Spleen (tissue), 11 donors: ENCODE data around the gene HLA-DQB1. TPM values are rescaled to one million over a fixed set of nuclear protein-coding genes. Genes with fewer than 3 reads are reported as not detected.

ENCODE experiments used
- DNase-seq: peaks from one replicate; pipeline ENCODE4 v3.0.0-alpha.2; 2020
- H3K27ac ChIP-seq, 8 donors: fragments of 200-600 bp; sonication (generic) in 7 of 8; 1 replicate in 4 of 8; 2 replicates in 4 of 8; pipeline versions ENCODE4 v1.5.0 to v1.8.0; 2016 to 2021; ENCODE audit warnings: inconsistent platforms in 4 of 8, mild to moderate bottlenecking in 4 of 8, moderate library complexity in 1 of 8
- H3K27me3 ChIP-seq, 7 donors: fragments of 200-600 bp; sonication (generic) in 6 of 7; replicated peaks in 1 of 7; 1 replicate in 4 of 7; 2 replicates in 3 of 7; pipeline versions ENCODE4 v1.5.0 to v1.8.0; 2016 to 2021; ENCODE audit warnings: inconsistent platforms in 3 of 7, mild to moderate bottlenecking in 1 of 7
- H3K36me3 ChIP-seq, 6 donors: fragments of 200-600 bp; sonication (generic) in 5 of 6; 1 replicate in 4 of 6; 2 replicates in 2 of 6; pipeline versions ENCODE4 v1.5.0 to v1.8.0; 2016 to 2021; ENCODE audit warnings: inconsistent platforms in 2 of 6
- H3K4me1 ChIP-seq, 6 donors: fragments of 200-600 bp; sonication (generic) in 5 of 6; 1 replicate in 3 of 6; 2 replicates in 3 of 6; pipeline versions ENCODE4 v1.5.0 to v1.8.0; 2016 to 2021; ENCODE audit warnings: inconsistent platforms in 3 of 6
- H3K4me3 ChIP-seq, 8 donors: fragments of 200-600 bp; sonication (generic) in 7 of 8; 1 replicate in 4 of 8; 2 replicates in 4 of 8; pipeline versions ENCODE4 v1.5.0 to v1.8.0; 2016 to 2021; ENCODE audit warnings: inconsistent platforms in 4 of 8, mild to moderate bottlenecking in 4 of 8, moderate library complexity in 2 of 8
- H3K9me3 ChIP-seq, 8 donors: fragments of 200-600 bp; sonication (generic) in 7 of 8; 1 replicate in 4 of 8; 2 replicates in 4 of 8; pipeline versions ENCODE4 v1.5.0 to v1.8.0; 2016 to 2021; ENCODE audit warnings: inconsistent platforms in 4 of 8
- CTCF ChIP-seq, 11 experiments: fragments of 200-600 bp in 7 of 11; fragments of 450-650 bp in 4 of 11; sonication (generic) in 4 of 11; IDR thresholded peaks in 8 of 11; conservative IDR thresholded peaks in 3 of 11; 1 replicate in 7 of 11; 2 replicates in 4 of 11; pipeline versions ENCODE4 v1.4.0 to v1.8.0; 2016 to 2021; ENCODE audit warnings: antibody characterized with exemption in 11 of 11, inconsistent platforms in 4 of 11, mild to moderate bottlenecking in 1 of 11
- POLR2A ChIP-seq, 3 donors: fragments of 450-650 bp; IDR thresholded peaks; one replicate each; pipeline ENCODE4 v1.5.1; 2017; ENCODE audit warnings: antibody characterized with exemption in 3 of 3, mild to moderate bottlenecking in 1 of 3
- POLR2AphosphoS5 ChIP-seq, 3 donors: sonication (generic); formaldehyde crosslinking; IDR thresholded peaks; one replicate each; pipeline ENCODE4 v1.5.1; 2017; ENCODE audit warnings: antibody characterized with exemption in 3 of 3
- WGBS, 5 donors: extraction: QIAGEN DNeasy Blood & Tissue Kit in 3 of 5; methylation state at CpG; one replicate each; pipeline versions ENCODE4 v1.1.5 to v1.1.7; 2013 to 2018; 5-methylcytosine and 5-hydroxymethylcytosine counted together
- intact Hi-C: fragments of 100-400 bp; cut with DNase I; formaldehyde crosslinking; loops from one replicate; pipeline ENCODE4 v1.15.0; 2023; ENCODE audit warnings: low total_unique reads
- polyA plus RNA-seq, 3 donors: library from polyadenylated mRNA; stranded (reverse); fragments of 200-250 nt; gene quantifications; one replicate each; pipeline ENCODE4 v1.2.1, GENCODE V29; 2013
- total RNA-seq, 7 donors: library from RNA; depleted of rRNA in 3 of 7; stranded (reverse); fragments of >200 nt in 3 of 7; fragmentation: NEBNext Ultra II Directional in 4 of 7; extraction: Animal tissue kit (Norgen Biotek cat#: 25700) in 4 of 7; gene quantifications; one replicate each; pipeline versions ENCODE4 v1.1.0 to v1.2.1, GENCODE V29; 2016 to 2021
- donor health status: healthy with polysubstance abuse.
- donor health status: DM: no; HTN: no; CAD: no; lungs with moderate emphysema.
- donor health status: DM: no; HTN: no; CAD: no.
- donor health status: Bipolar disorder and iron deficiency.
- donor health status: healthy.
- donor health status: DM: no; HTN: no; CAD: no.
- donor health status: DM: yes; HTN: yes; CAD: no.

The HLA-DQB1 gene
- total and polyA plus RNA-seq, 10 donors, result 6.1 to 1,152 (median 165) TPM

- intact Hi-C loops, result no loop called here
- Histone ChIP-seq H3K9me3 (peaks cover 0 to 20% (median 3%) of the 10 kb centered on the region in 8 donors), H3K4me1 (peaks cover 0 to 28% (median 4%) of the 10 kb centered on the region in 6 donors), H3K27me3 (no peaks in the 10 kb centered on the region), H3K4me3 (no peak overlapping the region), H3K36me3 (no peaks in the 10 kb centered on the region), H3K27ac (peak overlapping the region; percentile 36 to 89 (median 75))
- 11 to 23% (median 15%) methylated on average over 5 of the region's 5 CpGs for WGBS, 5 donors
- peak; percentile 84 for DNase-seq
- TF ChIP-seq CTCF (IDR thresholded peaks at IDR 0.05 in 8 of 11, conservative IDR thresholded peaks at IDR 0.05 in 3 of 11), result no peak
- TF ChIP-seq POLR2AphosphoS5 (IDR thresholded peaks at IDR 0.05), result peak in 2 of 3 donors; percentile 56 to 91
- TF ChIP-seq POLR2A (IDR thresholded peaks at IDR 0.05), result peak in 1 of 3 donors; percentile 88
Observed at GRCh38 chr6:32668226-32668747, 1.8 kb upstream of the HLA-DQB1 start.

GRCh38 chr6:32665661-32666060, 796 bp downstream of the HLA-DQB1 start:
- Histone ChIP-seq H3K4me3 (peak overlapping the region in 4 of 8 donors; percentile 19 to 42 (median 25)), H3K27ac (peak overlapping the region in 5 of 8 donors; percentile 53 to 89 (median 80)), H3K36me3 (no peaks in the 10 kb centered on the region), H3K4me1 (peaks cover 0 to 29% (median 6%) of the 10 kb centered on the region in 6 donors), H3K9me3 (no peaks in the 10 kb centered on the region), H3K27me3 (no peaks in the 10 kb centered on the region)
- TF ChIP-seq POLR2AphosphoS5 (IDR thresholded peaks at IDR 0.05) (no peak), CTCF (IDR thresholded peaks at IDR 0.05 in 8 of 11, conservative IDR thresholded peaks at IDR 0.05 in 3 of 11) (no peak), POLR2A (IDR thresholded peaks at IDR 0.05) (no peak)
- WGBS, 5 donors, result 1 to 10% (median 7%) methylated on average over 3 of the region's 3 CpGs
- no peak for DNase-seq
- intact Hi-C loops, result no loop called here

- Histone ChIP-seq H3K4me3 (peak overlapping the region in 5 of 8 donors; percentile 11 to 54 (median 19)), H3K27ac (peak overlapping the region in 4 of 8 donors; percentile 32 to 89 (median 64)), H3K4me1 (peaks cover 0 to 33% (median 10%) of the 10 kb centered on the region in 6 donors), H3K9me3 (no peaks in the 10 kb centered on the region), H3K27me3 (no peaks in the 10 kb centered on the region), H3K36me3 (no peaks in the 10 kb centered on the region)
- 1 to 3% (median 1%) methylated on average over 4 to 47 of the region's 47 CpGs for WGBS, 5 donors
- TF ChIP-seq CTCF (IDR thresholded peaks at IDR 0.05 in 8 of 11, conservative IDR thresholded peaks at IDR 0.05 in 3 of 11) (no peak), POLR2A (IDR thresholded peaks at IDR 0.05) (no peak), POLR2AphosphoS5 (IDR thresholded peaks at IDR 0.05) (peak in 2 of 3 donors; percentile 41 to 73)
- no peak for DNase-seq
- intact Hi-C loops, result no loop called here
Observed at GRCh38 chr6:32664827-32665362, 1.6 kb downstream of the HLA-DQB1 start.

- 24 to 41% (median 36%) methylated on average over 15 to 26 of the region's 26 CpGs for WGBS, 5 donors
- intact Hi-C loops, result no loop called here
- H3K36me3 ChIP-seq, result no peaks in the 10 kb centered on the region
- peak overlapping the region in 1 of 8 donors; percentile 19 for H3K4me3 ChIP-seq
- no peak for TF ChIP-seq POLR2AphosphoS5 (IDR thresholded peaks at IDR 0.05)
- TF ChIP-seq POLR2A (IDR thresholded peaks at IDR 0.05), result no peak
- TF ChIP-seq CTCF (IDR thresholded peaks at IDR 0.05 in 8 of 11, conservative IDR thresholded peaks at IDR 0.05 in 3 of 11), result no peak
- H3K27me3 ChIP-seq, result no peaks in the 10 kb centered on the region
- peaks cover 0 to 30% (median 10%) of the 10 kb centered on the region in 6 donors for H3K4me1 ChIP-seq
- H3K9me3 ChIP-seq, result no peaks in the 10 kb centered on the region
- DNase-seq, result no peak
- H3K27ac ChIP-seq, result no peak overlapping the region
Observed at GRCh38 chr6:32664354-32664753, 2.1 kb downstream of the HLA-DQB1 start.
